SK-N-SH (cell line): ENCODE measurements around the gene CFAP210. TPM values are rescaled to one million over a fixed set of nuclear protein-coding genes. Genes with fewer than 3 reads are reported as not detected.

ENCODE experiments used
- CTCF ChIA-PET: fragments of 300-600, 350-600 bp; formaldehyde crosslinking; extraction: SDS; loops from one replicate; lab custom pipeline; 2021; lab: Yijun Ruan, JAX
- POLR2A ChIA-PET: fragments of 350-600 bp; sonication (Branson Sonifier 250); formaldehyde crosslinking; extraction: SDS; loops from one replicate; lab custom pipeline; 2020; ENCODE audit warnings: antibody characterized with exemption, inconsistent platforms; lab: Yijun Ruan, JAX
- DNase-seq: peaks from one replicate; pipeline ENCODE4 v3.0.0; 2012
- H2AFZ ChIP-seq: fragments of 200-600 bp; sonication (generic); 2 replicates; pipeline ENCODE4 v1.8.1; 2016; ENCODE audit warnings: antibody characterized with exemption, mild to moderate bottlenecking, low read depth
- H3F3A ChIP-seq: fragments of 200-600 bp; sonication (generic); replicated peaks from 2 replicates; pipeline ENCODE3; 2016; ENCODE audit warnings: antibody characterized with exemption, mild to moderate bottlenecking; ENCODE audit not compliant: insufficient read depth
- H3K27ac ChIP-seq, 2 experiments: fragments of 200-500 bp in 1 of 2; fragments of 200-600 bp in 1 of 2; sonication (Bioruptor generic) in 1 of 2; sonication (generic), shearing (Covaris generic) in 1 of 2; 2 replicates each; pipeline versions ENCODE4 v1.5.1 to v1.6.1; 2014 to 2016; ENCODE audit warnings: low read depth in 2 of 2, inconsistent platforms in 1 of 2, low read length in 1 of 2, mild to moderate bottlenecking in 1 of 2, mixed read lengths in 1 of 2
- H3K27me3 ChIP-seq: fragments of 200-600 bp; sonication (generic), shearing (Covaris generic); 2 replicates; pipeline ENCODE4 v1.6.1; 2016; ENCODE audit warnings: mixed run types; ENCODE audit not compliant: insufficient read depth
- H3K36me3 ChIP-seq, 2 experiments: fragments of 200-500 bp in 1 of 2; fragments of 200-600 bp in 1 of 2; sonication (Bioruptor generic) in 1 of 2; sonication (generic) in 1 of 2; replicated peaks in 1 of 2; 2 replicates each; pipeline versions ENCODE3 to v1.5.1; 2014 to 2016; ENCODE audit warnings: low read length in 1 of 2, mild to moderate bottlenecking in 1 of 2; ENCODE audit not compliant: insufficient read depth in 2 of 2, control insufficient read depth in 1 of 2
- H3K4me1 ChIP-seq, 2 experiments: fragments of 200-500 bp in 1 of 2; fragments of 200-600 bp in 1 of 2; sonication (Bioruptor generic) in 1 of 2; sonication (generic), shearing (Covaris generic) in 1 of 2; 2 replicates each; pipeline versions ENCODE4 v1.5.1 to v1.6.1; 2014 to 2016; ENCODE audit warnings: low read depth in 1 of 2, low read length in 1 of 2, mixed run types in 1 of 2; ENCODE audit not compliant: insufficient read depth in 2 of 2, control insufficient read depth in 1 of 2
- H3K4me2 ChIP-seq: fragments of 200-600 bp; sonication (generic), shearing (Covaris generic); 2 replicates; pipeline ENCODE4 v1.6.1; 2017; ENCODE audit warnings: mixed run types
- H3K4me3 ChIP-seq, 2 experiments: fragments of 200-500 bp in 1 of 2; fragments of 200-600 bp in 1 of 2; sonication (Bioruptor generic) in 1 of 2; sonication (generic), shearing (Covaris generic) in 1 of 2; 2 replicates each; pipeline versions ENCODE4 v1.5.1 to v1.8.1; 2014 to 2016; ENCODE audit warnings: low read depth in 2 of 2, inconsistent platforms in 1 of 2, low read length in 1 of 2, mild to moderate bottlenecking in 1 of 2, mixed read lengths in 1 of 2, moderate library complexity in 1 of 2
- H3K79me2 ChIP-seq: fragments of 200-600 bp; sonication (generic); 2 replicates; pipeline ENCODE4 v1.8.1; 2017; ENCODE audit warnings: mild to moderate bottlenecking; ENCODE audit not compliant: insufficient read depth
- H3K9ac ChIP-seq: fragments of 200-600 bp; sonication (generic); 2 replicates; pipeline ENCODE4 v1.6.1; 2017; ENCODE audit warnings: mixed run types
- H3K9me2 ChIP-seq: fragments of 200-600 bp; sonication (generic); 2 replicates; pipeline ENCODE4 v1.6.1; 2017; ENCODE audit warnings: mixed run types
- H3K9me3 ChIP-seq: fragments of 200-600 bp; sonication (generic); 2 replicates; pipeline ENCODE4 v1.6.1; 2017; ENCODE audit warnings: mixed run types, mild to moderate bottlenecking, moderate library complexity
- H4K20me1 ChIP-seq: fragments of 200-600 bp; sonication (generic); 2 replicates; pipeline ENCODE4 v1.6.1; 2017; ENCODE audit warnings: mild to moderate bottlenecking, mixed run types; ENCODE audit not compliant: insufficient read depth
- EP300 ChIP-seq, 2 experiments: IDR thresholded peaks; 2 replicates each; pipeline versions ENCODE4 v1.4.0 to v1.6.1; 2012; ENCODE audit warnings: borderline replicate concordance in 1 of 2, low read depth in 1 of 2, low read length in 1 of 2
- EZH2phosphoT487 ChIP-seq: fragments of 200-600 bp; sonication (generic); IDR thresholded peaks from 2 replicates; pipeline ENCODE4 v1.6.1; 2017; ENCODE audit warnings: low read depth, mixed run types, mild to moderate bottlenecking, antibody characterized with exemption, moderate library complexity, borderline replicate concordance
- FOSL2 ChIP-seq: IDR thresholded peaks from 2 replicates; pipeline ENCODE4 v1.4.0; 2012; ENCODE audit warnings: low read depth, mild to moderate bottlenecking, moderate library complexity, borderline replicate concordance
- FOXJ3 ChIP-seq: sonication (generic); formaldehyde crosslinking; IDR thresholded peaks from 2 replicates; pipeline ENCODE4 v1.5.1; 2020; ENCODE audit warnings: mild to moderate bottlenecking, missing genetic modification reagents
- FOXM1 ChIP-seq: IDR thresholded peaks from 2 replicates; pipeline ENCODE4 v1.4.0; 2012; ENCODE audit warnings: low read depth, mild to moderate bottlenecking
- GATA2 ChIP-seq: sonication (generic); formaldehyde crosslinking; IDR thresholded peaks from 2 replicates; pipeline ENCODE4 v1.5.0; 2020; ENCODE audit warnings: mild to moderate bottlenecking, missing genetic modification reagents
- IRF3 ChIP-seq: fragments of 150-350 bp; IDR thresholded peaks from 2 replicates; pipeline ENCODE4 v1.6.1; 2016; ENCODE audit warnings: mild to moderate bottlenecking, low read depth, low read length
- MXI1 ChIP-seq: IDR thresholded peaks from 2 replicates; pipeline ENCODE4 v1.6.1; 2012; ENCODE audit warnings: mild to moderate bottlenecking, low read depth, low read length, improper control_type of control experiment
- RAD21 ChIP-seq: IDR thresholded peaks from 2 replicates; pipeline ENCODE4 v1.6.1; 2012; ENCODE audit warnings: mild to moderate bottlenecking, low read length
- RCOR1 ChIP-seq: fragments of 150-350 bp; IDR thresholded peaks from 2 replicates; pipeline ENCODE4 v1.6.1; 2017; ENCODE audit warnings: antibody characterized with exemption, low read length
- RXRA ChIP-seq: IDR thresholded peaks from 2 replicates; pipeline ENCODE4 v1.4.0; 2012; ENCODE audit warnings: low read depth, mild to moderate bottlenecking, borderline replicate concordance
- TCF12 ChIP-seq: IDR thresholded peaks from 2 replicates; pipeline ENCODE4 v1.4.0; 2012
- TEAD4 ChIP-seq: IDR thresholded peaks from 2 replicates; pipeline ENCODE4 v1.4.0; 2012; ENCODE audit warnings: mild to moderate bottlenecking, borderline replicate concordance; ENCODE audit not compliant: insufficient read depth
- whole genome bisulfite sequencing: methylation state at CpG from one replicate; pipeline ENCODE4 v1.1.6; 2017; ENCODE audit warnings: low lambda C conversion rate; 5-methylcytosine and 5-hydroxymethylcytosine counted together
- polyA plus RNA-seq, 3 experiments: library from polyadenylated mRNA; depleted of rRNA; stranded (reverse); fragments of >200 nt; gene quantifications; 2 replicates each; pipeline ENCODE4 v1.2.3, GENCODE V29; 2012
- TF ChIP-seq, protein P1 (sequence below): fragments of 200-600 bp; sonication (generic); IDR thresholded peaks from 2 replicates; pipeline ENCODE4 v1.6.1; 2017; ENCODE audit warnings: antibody characterized with exemption, mild to moderate bottlenecking, moderate library complexity
- TF ChIP-seq, protein P2 (sequence below): IDR thresholded peaks from 2 replicates; pipeline ENCODE4 v1.4.0; 2012; ENCODE audit warnings: low read depth, borderline replicate concordance

The CFAP210 gene
- polyA plus RNA-seq, 1 of the 3 experiments (the other 2 are of a cell fraction): 0.03 TPM

DNA sequence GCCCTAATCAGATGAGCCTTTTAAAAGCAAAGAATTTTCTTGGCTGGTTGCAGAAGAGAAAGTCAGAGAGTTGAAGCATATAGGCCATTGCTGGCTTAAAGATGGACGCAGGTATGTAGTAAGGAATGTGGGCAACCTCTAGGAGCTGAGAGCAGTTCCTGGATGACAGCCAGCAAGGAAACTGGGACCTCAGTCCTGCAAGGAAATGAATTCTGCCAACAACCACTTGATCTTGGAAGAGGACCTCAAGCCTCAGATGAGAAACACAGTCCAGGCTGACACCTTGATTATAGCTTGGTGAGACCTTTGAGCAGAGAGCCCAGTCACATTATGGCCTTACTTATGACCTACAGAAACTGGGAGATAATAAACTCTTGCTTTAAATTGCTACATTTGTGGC is 15.8 kb upstream of the CFAP210 start:
- ChIA-PET CTCF (interaction anchor here (1.2 kb wide), 1 partner anchor 14 kb away, joined by 3 read pairs; no protein-coding TSS in a partner anchor), POLR2A (no interaction called here)
- Histone ChIP-seq H3K79me2 (no peaks in the 10 kb centered on the region), H3K9me3 (no peaks in the 10 kb centered on the region), H3F3A (peaks cover 8% of the 10 kb centered on the region), H3K4me1 (peaks cover 6 to 31% of the 10 kb centered on the region in 2 experiments; a peak in 2 of 4 replicates), H3K9me2 (no peaks in the 10 kb centered on the region), H3K4me3 (no peak overlapping the region), H3K27ac (no peak overlapping the region), H3K36me3 (peaks cover 0 to 3% of the 10 kb centered on the region in 2 experiments), H3K27me3 (no peaks in the 10 kb centered on the region), H3K9ac (no peak overlapping the region), H2AFZ (no peak overlapping the region), H4K20me1 (no peaks in the 10 kb centered on the region)
- 100% methylated on average over 1 of the region's 1 CpG for WGBS
- no peak for DNase-seq
- TF ChIP-seq FOSL2 (no peak), EZH2phosphoT487 (no peak), RCOR1 (no peak), EP300 (IDR thresholded peaks at IDR 0.05; ENCODE audit: borderline replicate concordance in 1 of 2, low read depth in 1 of 2, low read length in 1 of 2) (no peak), MXI1 (no peak), RAD21 (no peak), FOXJ3 (no peak), RXRA (no peak), TCF12 (no peak), GATA2 (no peak), TEAD4 (no peak)
- TF ChIP-seq, protein P1, sequence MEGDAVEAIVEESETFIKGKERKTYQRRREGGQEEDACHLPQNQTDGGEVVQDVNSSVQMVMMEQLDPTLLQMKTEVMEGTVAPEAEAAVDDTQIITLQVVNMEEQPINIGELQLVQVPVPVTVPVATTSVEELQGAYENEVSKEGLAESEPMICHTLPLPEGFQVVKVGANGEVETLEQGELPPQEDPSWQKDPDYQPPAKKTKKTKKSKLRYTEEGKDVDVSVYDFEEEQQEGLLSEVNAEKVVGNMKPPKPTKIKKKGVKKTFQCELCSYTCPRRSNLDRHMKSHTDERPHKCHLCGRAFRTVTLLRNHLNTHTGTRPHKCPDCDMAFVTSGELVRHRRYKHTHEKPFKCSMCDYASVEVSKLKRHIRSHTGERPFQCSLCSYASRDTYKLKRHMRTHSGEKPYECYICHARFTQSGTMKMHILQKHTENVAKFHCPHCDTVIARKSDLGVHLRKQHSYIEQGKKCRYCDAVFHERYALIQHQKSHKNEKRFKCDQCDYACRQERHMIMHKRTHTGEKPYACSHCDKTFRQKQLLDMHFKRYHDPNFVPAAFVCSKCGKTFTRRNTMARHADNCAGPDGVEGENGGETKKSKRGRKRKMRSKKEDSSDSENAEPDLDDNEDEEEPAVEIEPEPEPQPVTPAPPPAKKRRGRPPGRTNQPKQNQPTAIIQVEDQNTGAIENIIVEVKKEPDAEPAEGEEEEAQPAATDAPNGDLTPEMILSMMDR: no peak
- TF ChIP-seq, all 33 proteins: peak for 0
- H3K4me2 ChIP-seq: no peak overlapping the region

DNA sequence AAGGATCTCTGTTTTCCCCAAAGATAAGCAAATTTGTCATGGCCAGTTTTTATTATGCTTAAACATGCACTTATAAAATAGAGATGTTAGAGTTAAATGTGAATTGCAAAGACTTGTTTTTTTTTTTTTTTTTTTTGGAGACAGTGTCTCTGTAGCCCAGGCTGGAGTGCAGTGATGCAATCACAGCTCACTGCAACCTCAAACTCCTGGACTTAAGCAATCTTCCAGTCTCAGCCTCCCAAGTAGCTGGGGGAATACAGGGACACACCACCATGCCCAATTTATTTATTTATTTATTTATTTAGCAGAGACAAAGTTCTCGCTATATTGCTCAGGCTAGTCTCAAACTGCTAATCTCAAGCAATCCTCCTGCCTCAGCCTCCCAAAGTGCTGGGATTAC is 15.1 kb upstream of the CFAP210 start:
- peaks cover 2 to 3% of the 10 kb centered on the region in 2 experiments for H3K36me3 ChIP-seq
- H3K27ac ChIP-seq: no peak overlapping the region
- no peaks in the 10 kb centered on the region for H3K9me3 ChIP-seq
- H3K4me1 ChIP-seq: peaks cover 0 to 25% of the 10 kb centered on the region in 2 experiments; a peak in 2 of 4 replicates
- WGBS: 33% methylated on average over 1 of the region's 1 CpG
- no peak overlapping the region for H3K4me2 ChIP-seq
- H3K9ac ChIP-seq: no peak overlapping the region
- H3K79me2 ChIP-seq: no peaks in the 10 kb centered on the region
- peaks cover 8% of the 10 kb centered on the region for H3F3A ChIP-seq
- H3K27me3 ChIP-seq: no peaks in the 10 kb centered on the region
- TF ChIP-seq, protein P2, sequence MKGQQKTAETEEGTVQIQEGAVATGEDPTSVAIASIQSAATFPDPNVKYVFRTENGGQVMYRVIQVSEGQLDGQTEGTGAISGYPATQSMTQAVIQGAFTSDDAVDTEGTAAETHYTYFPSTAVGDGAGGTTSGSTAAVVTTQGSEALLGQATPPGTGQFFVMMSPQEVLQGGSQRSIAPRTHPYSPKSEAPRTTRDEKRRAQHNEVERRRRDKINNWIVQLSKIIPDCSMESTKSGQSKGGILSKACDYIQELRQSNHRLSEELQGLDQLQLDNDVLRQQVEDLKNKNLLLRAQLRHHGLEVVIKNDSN: no peak
- no peak for TF ChIP-seq IRF3
- no peak for TF ChIP-seq FOXM1
- TF ChIP-seq RXRA: no peak
- TF ChIP-seq, all 33 proteins: peak for 0
- ChIA-PET POLR2A (no interaction called here), CTCF (no interaction called here)
- Histone ChIP-seq H3K9me2 (no peaks in the 10 kb centered on the region), H2AFZ (no peak overlapping the region), H3K4me3 (no peak overlapping the region), H4K20me1 (no peaks in the 10 kb centered on the region)
- DNase-seq: no peak
